NCI-H1417 treated with DMSO at 0.1 percent for 48 hours (cell line): ENCODE measurements around the gene EFNA4.

ENCODE experiments used
- DNase-seq: peaks from one replicate; lab custom pipeline; 2025; lab: John Stamatoyannopoulos, UW

EFNA4 gene

GRCh38 chr1:155033524-155033923, 30.0 kb upstream of the EFNA4 start, which contains the start of the genes DCST1 and DCST2:
DCST1 (plus strand) TSS chr1:155033824; CDS start chr1:155034037, 213 bp downstream.
DCST2 (minus strand) TSS chr1:155033781; CDS start chr1:155033701, 80 bp downstream.
- no peak for DNase-seq

- no peak for DNase-seq
Observed at GRCh38 chr1:155034318-155035208, 29.0 kb upstream of the EFNA4 start.

- DNase-seq = no peak
Observed at GRCh38 chr1:155035936-155036335, 27.6 kb upstream of the EFNA4 start.

- no peak for DNase-seq
Observed at GRCh38 chr1:155037043-155037442, 26.5 kb upstream of the EFNA4 start.

GRCh38 chr1:155037851-155038441, 25.6 kb upstream of the EFNA4 start:
- no peak for DNase-seq

GRCh38 chr1:155038602-155039307, 24.8 kb upstream of the EFNA4 start:
- DNase-seq = no peak

- no peak for DNase-seq
Observed at GRCh38 chr1:155039308-155039669, 24.3 kb upstream of the EFNA4 start.

GRCh38 chr1:155040358-155041093, 23.0 kb upstream of the EFNA4 start:
- no peak for DNase-seq

GRCh38 chr1:155042789-155043188, 20.8 kb upstream of the EFNA4 start:
- no peak for DNase-seq

- DNase-seq = no peak
Observed at GRCh38 chr1:155043301-155043702, 20.2 kb upstream of the EFNA4 start.

- DNase-seq = no peak
Observed at GRCh38 chr1:155043793-155044192, 19.7 kb upstream of the EFNA4 start.

GRCh38 chr1:155044365-155044764, 19.2 kb upstream of the EFNA4 start:
- no peak for DNase-seq

GRCh38 chr1:155044812-155045657, 18.5 kb upstream of the EFNA4 start:
- no peak for DNase-seq

GRCh38 chr1:155048449-155049334, 14.8 kb upstream of the EFNA4 start:
- DNase-seq = no peak

- peak; percentile 50 for DNase-seq
Observed at GRCh38 chr1:155049651-155050559, 13.6 kb upstream of the EFNA4 start.

- DNase-seq = peak; percentile 68
Observed at GRCh38 chr1:155050560-155051341, 12.8 kb upstream of the EFNA4 start, which contains the start of gene ADAM15. ADAM15 (plus strand) TSS chr1:155051316; CDS start chr1:155051387, 71 bp downstream.

- DNase-seq = no peak
Observed at GRCh38 chr1:155051342-155051776, 12.2 kb upstream of the EFNA4 start.
